CD4-positive, CD25-positive, alpha-beta regulatory T cell (primary cell): ENCODE results near the gene COG3. TPM values are rescaled to one million over a fixed set of nuclear protein-coding genes. Genes with fewer than 3 reads are reported as not detected.

ENCODE experiments used
- polyA plus RNA-seq, 4 donors: library from polyadenylated mRNA; unstranded; fragments of 300-500 nt; fragmentation: Illumina TruSeq; gene quantifications; one replicate each; pipeline ENCODE4 v1.2.3, GENCODE V29; 2021
- total RNA-seq: library from RNA; stranded (reverse); gene quantifications from one replicate; pipeline ENCODE4 v1.2.3, GENCODE V29; 2022

The COG3 gene
- total and polyA plus RNA-seq, 5 donors from 2014 or later: 18.0 to 48.9 (median 32.3) TPM

Other genes with a start within 250 kb of the COG3 start
- 5,591 TPM for gene TPT1, start 123.8 kb upstream of the COG3 start, total RNA-seq
- gene TPT1, start 123.8 kb upstream of the COG3 start, polyA plus RNA-seq: 1,000 to 10,000 TPM; 2,708 to 4,074 (median 3,846) TPM
- gene SLC25A30, start 46.6 kb upstream of the COG3 start, total RNA-seq: 22.9 TPM
- 1 to 10 TPM in 3 of 4 donors, under 1 TPM in 1; 0.41 to 2.8 (median 1.6) TPM for gene SLC25A30, start 46.6 kb upstream of the COG3 start, polyA plus RNA-seq
- gene ERICH6B, start 150.8 kb downstream of the COG3 start, total RNA-seq: not detected
- under 1 TPM in 1 of 4 donors, not detected in 3; 0.38 TPM for gene ERICH6B, start 150.8 kb downstream of the COG3 start, polyA plus RNA-seq
- 0.96 TPM for gene CBY2, start 237.4 kb downstream of the COG3 start, total RNA-seq
- gene CBY2, start 237.4 kb downstream of the COG3 start, polyA plus RNA-seq: under 1 TPM; 0.16 to 0.80 (median 0.40) TPM